K562 (cell line): ENCODE data around the gene HDGFL2. TPM values are rescaled to one million over a fixed set of nuclear protein-coding genes. Genes with fewer than 3 reads are reported as not detected.

Source experiments
- ARNT ChIP-seq, 2 experiments: fragments of 450-650 bp; IDR thresholded peaks; 2 replicates each; pipeline ENCODE4 v1.6.1; 2016; ENCODE audit warnings: mild to moderate bottlenecking in 1 of 2
- BRCA1 ChIP-seq, 2 experiments: fragments of 450-650 bp in 1 of 2; sonication (generic) in 1 of 2; formaldehyde crosslinking in 1 of 2; IDR thresholded peaks; 2 replicates each; pipeline versions ENCODE4 v1.5.0 to v1.6.1; 2017 to 2020; ENCODE audit warnings: mild to moderate bottlenecking in 1 of 2, missing genetic modification reagents in 1 of 2
- CBFB ChIP-seq: sonication (generic); formaldehyde crosslinking; IDR thresholded peaks from 2 replicates; pipeline ENCODE4 v1.4.0; 2020; ENCODE audit warnings: mild to moderate bottlenecking, missing genetic modification reagents
- E2F8 ChIP-seq: fragments of 450-650 bp; IDR thresholded peaks from 2 replicates; pipeline ENCODE4 v1.7.1; 2018; ENCODE audit warnings: mild to moderate bottlenecking, low read depth; ENCODE audit not compliant: partially characterized antibody
- HCFC1 ChIP-seq: IDR thresholded peaks from 2 replicates; pipeline ENCODE4 v1.6.1; 2012; ENCODE audit warnings: low read depth, low read length, improper control_type of control experiment
- HDGF ChIP-seq: fragments of 450-650 bp; IDR thresholded peaks from 2 replicates; pipeline ENCODE4 v1.6.1; 2016
- HOXB6 ChIP-seq: fragments of 250-450 bp; sonication (Bioruptor Pico); IDR thresholded peaks from 2 replicates; pipeline ENCODE4 v1.5.1; 2022; ENCODE audit warnings: mild to moderate bottlenecking, borderline replicate concordance
- KAT2B ChIP-seq: IDR thresholded peaks from one replicate; pipeline ENCODE4 v1.6.1; 2012; ENCODE audit warnings: low read depth, mild to moderate bottlenecking, control low read depth, inconsistent platforms, low read length, moderate library complexity
- NONO ChIP-seq, 2 experiments: fragments of 200-400 bp in 1 of 2; fragments of 450-650 bp in 1 of 2; formaldehyde crosslinking in 1 of 2; IDR thresholded peaks; 2 replicates each; pipeline ENCODE4 v1.6.1; 2017; ENCODE audit warnings: low read depth in 2 of 2, mild to moderate bottlenecking in 2 of 2, moderate library complexity in 2 of 2, low read length in 1 of 2
- RBM39 ChIP-seq: fragments of 200-400 bp; formaldehyde crosslinking; optimal IDR thresholded peaks from 2 replicates; pipeline ENCODE3; 2018; ENCODE audit warnings: low read depth, low read length
- TFAP4 ChIP-seq: sonication (generic); formaldehyde crosslinking; IDR thresholded peaks from 2 replicates; pipeline ENCODE4 v1.8.0; 2022; ENCODE audit warnings: missing genetic modification reagents, mild to moderate bottlenecking, moderate library complexity, borderline replicate concordance
- TOE1 ChIP-seq, 2 experiments: fragments of 450-650 bp in 1 of 2; sonication (generic) in 1 of 2; formaldehyde crosslinking in 1 of 2; IDR thresholded peaks; 2 replicates each; pipeline versions ENCODE4 v1.7.1 to v1.8.0; 2016 to 2022; ENCODE audit warnings: borderline replicate concordance in 2 of 2, mild to moderate bottlenecking in 2 of 2, antibody characterized with exemption in 1 of 2, inconsistent platforms in 1 of 2, low read depth in 1 of 2, missing genetic modification reagents in 1 of 2, moderate library complexity in 1 of 2
- ZBTB11 ChIP-seq, 3 experiments: fragments of 200-800 bp in 1 of 3; fragments of 250-450 bp in 1 of 3; fragments of 450-650 bp in 1 of 3; sonication (Bioruptor Pico) in 1 of 3; sonication (Bioruptor generic) in 1 of 3; formaldehyde crosslinking in 1 of 3; IDR thresholded peaks; 2 replicates each; pipeline versions ENCODE4 v1.6.1 to v1.8.0; 2016 to 2022; ENCODE audit warnings: mild to moderate bottlenecking in 2 of 3, missing genetic modification characterization in 2 of 3, missing compliant biosample characterization in 1 of 3, moderate library complexity in 1 of 3
- ZBTB7A ChIP-seq: IDR thresholded peaks from 2 replicates; pipeline ENCODE4 v1.6.1; 2011; ENCODE audit warnings: low read depth, mild to moderate bottlenecking, low read length, moderate library complexity, borderline replicate concordance; ENCODE audit not compliant: control insufficient read depth
- ZNF280B ChIP-seq: fragments of 250-450 bp; sonication (Bioruptor Pico); IDR thresholded peaks from 2 replicates; pipeline ENCODE4 v1.5.1; 2021; ENCODE audit warnings: mild to moderate bottlenecking
- ZNF408 ChIP-seq: fragments of 250-450 bp; sonication (Bioruptor Pico); IDR thresholded peaks from 2 replicates; pipeline ENCODE4 v1.4.0; 2020; ENCODE audit warnings: low read depth, mild to moderate bottlenecking, moderate library complexity
- ZNF57 ChIP-seq: fragments of 450-650 bp; formaldehyde crosslinking; IDR thresholded peaks from 2 replicates; pipeline ENCODE4 v1.4.0; 2020; ENCODE audit warnings: mild to moderate bottlenecking, moderate library complexity
- polyA plus RNA-seq, 8 experiments: library from polyadenylated mRNA; depleted of rRNA in 4 of 8; stranded (reverse) in 5 of 8; unstranded in 3 of 8; fragments of >200 nt; fragmentation: Nextera tagmentation in 2 of 8; fragmentation: Illumina TruSeq in 1 of 8; extraction: Ambion mirVana in 2 of 8; extraction: Trizol in 1 of 8; gene quantifications; 2 replicates each; pipeline versions ENCODE4 v1.2.1 to v1.2.3, GENCODE V29; 2011 to 2014; ENCODE audit warnings: inconsistent platforms in 1 of 8, missing spikeins in 1 of 8
- total RNA-seq, 7 experiments: library from RNA; depleted of rRNA in 6 of 7; stranded (reverse); fragments of >200 nt in 6 of 7; fragmentation: Illumina TruSeq in 2 of 7; extraction: Trizol in 2 of 7; gene quantifications; 2 replicates each; pipeline versions ENCODE4 v1.2.1 to v1.2.3, GENCODE V29; 2011 to 2021; ENCODE audit warnings: low replicate concordance in 1 of 7

Gene HDGFL2
- total and polyA plus RNA-seq, 9 of the 15 experiments (the other 6 are each of a cell fraction or from before 2014, with no cell fraction given): 0.13 to 61.7 (median 16.0) TPM

- TF ChIP-seq TFAP4: peak; percentile 78; the same call in 1 of the 2 replicates
- TF ChIP-seq ZNF280B (CRISPR knock-in tag): no peak
- peak; percentile 87; the same call in 1 of the 2 replicates for TF ChIP-seq TOE1 (IDR thresholded peaks at IDR 0.05; ENCODE audit: borderline replicate concordance)
- TF ChIP-seq TOE1 (CRISPR knock-in tag; IDR thresholded peaks at IDR 0.05; ENCODE audit: borderline replicate concordance, low read depth): no peak
- no peak for TF ChIP-seq NONO (IDR thresholded peaks at IDR 0.05; ENCODE audit: low read depth in 2 of 2, low read length in 1 of 2)
- no peak for TF ChIP-seq ZNF408 (CRISPR knock-in tag)
- peak; percentile 81 for TF ChIP-seq HCFC1
- no peak for TF ChIP-seq HDGF
- no peak for TF ChIP-seq ZBTB7A
- TF ChIP-seq HOXB6: no peak
- no peak for TF ChIP-seq E2F8
- TF ChIP-seq CBFB (CRISPR knock-in tag): no peak
- TF ChIP-seq KAT2B: no peak
- TF ChIP-seq ZBTB11 (CRISPR knock-in tag; IDR thresholded peaks at IDR 0.05): peak in 1 of 3 experiments; percentile 85; a peak in 2 of 6 replicates
- no peak for TF ChIP-seq ZNF57 (CRISPR knock-in tag)
- TF ChIP-seq ARNT (IDR thresholded peaks at IDR 0.05): no peak; a peak in 1 of 4 replicates
- no peak for TF ChIP-seq RBM39
- no peak for TF ChIP-seq BRCA1 (IDR thresholded peaks at IDR 0.05)
- no peak for TF ChIP-seq BRCA1 (CRISPR knock-in tag; IDR thresholded peaks at IDR 0.05)
Observed at GRCh38 chr19:4457654-4458395, 14.3 kb upstream of the HDGFL2 start, which contains the start of gene UBXN6 (continued).
